EL (cell line): ENCODE results near the gene TSR3.

Experiments
- DNase-seq: peaks from one replicate; pipeline ENCODE4 v3.0.0-alpha.2; 2016

Gene TSR3

DNA sequence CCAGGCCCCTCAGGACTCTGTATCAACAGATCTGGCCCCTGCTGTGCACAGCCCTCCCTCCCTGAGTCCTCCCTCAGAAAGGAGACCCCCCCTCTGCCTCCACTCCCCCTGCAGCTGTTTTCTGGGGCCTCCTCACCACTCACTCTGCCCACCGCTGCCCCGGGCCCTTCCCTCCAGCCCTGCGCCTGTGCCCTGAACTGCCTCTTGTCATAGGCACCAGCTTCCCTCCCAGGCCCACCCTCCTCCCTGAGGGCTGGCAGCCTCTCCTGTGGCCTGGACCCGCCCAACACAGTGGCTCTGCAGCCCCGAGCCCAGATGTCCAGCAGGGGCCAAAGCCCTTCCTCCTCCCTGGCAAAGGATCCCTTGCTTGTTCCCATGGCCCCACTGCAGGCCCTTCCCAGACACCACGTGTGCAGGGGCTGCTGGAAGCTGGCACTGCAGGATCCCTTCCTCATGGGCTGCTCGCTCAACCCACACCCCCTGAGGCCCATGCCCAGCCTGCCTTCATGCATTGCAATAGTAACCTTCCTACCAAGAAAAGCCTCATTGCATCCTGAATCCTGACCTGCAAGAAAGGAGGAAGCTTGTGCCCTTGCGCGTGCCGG lies 25.8 kb upstream of the TSR3 start:
- no peak for DNase-seq

DNA sequence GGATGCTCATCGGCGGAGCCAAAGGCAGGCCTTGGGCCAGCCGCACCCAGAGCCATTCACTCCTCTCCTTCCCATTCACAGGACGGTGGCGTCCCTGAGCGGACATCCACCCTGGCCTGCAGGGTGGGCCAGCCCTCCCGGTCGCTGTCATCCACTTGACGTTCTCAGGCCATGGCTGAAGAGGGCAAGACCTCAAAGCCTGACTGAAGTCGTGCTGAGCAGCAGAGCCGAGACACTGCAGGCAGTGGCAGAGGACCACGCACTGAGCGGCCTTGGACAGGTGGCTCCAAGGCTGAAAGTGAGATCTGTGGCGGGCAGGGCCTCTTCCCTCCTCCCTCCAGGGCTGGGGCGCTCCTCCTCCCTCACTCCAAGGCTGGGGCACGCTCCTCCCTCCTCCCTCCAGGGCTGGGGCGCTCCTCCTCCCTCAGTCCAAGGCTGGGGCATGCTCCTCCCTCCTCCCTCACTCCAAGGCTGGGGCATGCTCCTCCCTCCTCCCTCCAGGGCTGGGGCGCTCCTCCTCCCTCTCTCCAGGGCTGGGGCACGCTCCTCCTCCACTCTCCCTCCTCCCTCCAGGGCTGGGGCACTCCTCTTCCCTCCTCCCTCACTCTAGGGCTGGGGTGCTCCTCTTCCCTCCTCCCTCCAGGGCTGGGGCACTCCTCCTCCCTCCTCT lies 24.2 kb upstream of the TSR3 start:
- no peak for DNase-seq

DNA sequence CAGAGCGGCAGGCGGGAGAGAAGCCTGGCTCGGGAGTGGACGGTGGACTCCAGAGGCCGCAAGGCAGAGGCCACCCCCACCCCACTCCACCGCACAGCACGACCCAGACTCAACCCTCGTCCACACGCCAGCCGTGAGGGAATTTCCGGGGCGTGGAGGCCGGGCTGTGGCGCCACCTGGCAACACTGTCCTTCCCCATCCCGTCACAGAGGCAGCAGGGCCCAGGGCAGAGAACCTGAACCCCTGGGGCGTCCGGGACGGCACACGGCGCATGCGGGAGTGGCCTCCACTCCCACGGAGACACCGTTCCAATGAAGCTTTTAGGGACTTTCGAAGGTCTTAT lies 23.6 kb upstream of the TSR3 start:
- DNase-seq: no peak

DNA sequence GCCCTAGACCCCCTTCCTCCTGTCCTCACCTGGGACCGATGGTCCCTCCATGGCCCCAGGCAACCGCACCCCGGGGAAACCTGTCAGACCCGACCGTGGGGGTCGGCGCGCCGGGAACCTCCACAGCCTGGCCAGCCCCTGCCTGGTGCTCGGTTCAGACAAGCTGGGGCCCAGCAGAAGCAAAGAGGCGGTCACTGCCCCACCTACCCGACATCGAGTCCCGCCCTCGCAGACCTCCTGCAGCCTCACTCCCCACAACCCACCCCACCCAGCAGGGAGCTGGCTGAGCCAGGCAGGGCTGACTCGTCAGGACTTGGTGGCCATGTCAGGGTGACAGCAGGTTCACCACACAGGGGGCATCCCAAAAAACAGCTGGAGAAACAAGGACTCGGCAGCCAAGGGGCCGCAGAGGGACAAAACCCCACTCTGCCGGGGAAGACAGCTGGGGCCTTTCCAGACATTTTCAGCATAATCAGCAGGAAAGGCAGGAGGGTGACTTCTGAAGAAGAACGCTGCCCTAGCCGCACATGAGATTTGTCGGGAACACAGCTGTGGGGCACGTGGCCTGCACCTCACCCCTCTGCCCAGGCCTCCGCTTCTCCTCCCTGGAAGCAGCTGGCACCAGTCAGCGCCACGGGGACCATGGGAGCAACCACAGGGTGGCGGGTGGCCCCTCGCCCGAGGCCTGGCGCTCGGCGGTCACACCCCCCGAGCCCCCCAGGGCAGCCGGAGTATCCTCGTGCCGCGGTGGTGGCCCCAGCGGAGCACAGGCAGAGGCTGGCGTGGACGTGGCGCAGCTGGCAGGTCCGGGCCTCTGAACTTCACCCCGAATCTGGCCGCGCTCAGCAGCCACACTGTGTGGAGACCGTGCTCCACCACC lies 23.0 kb upstream of the TSR3 start:
- no peak for DNase-seq

- no peak for DNase-seq
Measured at GRCh38 chr16:1372292-1372950, 20.7 kb upstream of the TSR3 start.

DNA sequence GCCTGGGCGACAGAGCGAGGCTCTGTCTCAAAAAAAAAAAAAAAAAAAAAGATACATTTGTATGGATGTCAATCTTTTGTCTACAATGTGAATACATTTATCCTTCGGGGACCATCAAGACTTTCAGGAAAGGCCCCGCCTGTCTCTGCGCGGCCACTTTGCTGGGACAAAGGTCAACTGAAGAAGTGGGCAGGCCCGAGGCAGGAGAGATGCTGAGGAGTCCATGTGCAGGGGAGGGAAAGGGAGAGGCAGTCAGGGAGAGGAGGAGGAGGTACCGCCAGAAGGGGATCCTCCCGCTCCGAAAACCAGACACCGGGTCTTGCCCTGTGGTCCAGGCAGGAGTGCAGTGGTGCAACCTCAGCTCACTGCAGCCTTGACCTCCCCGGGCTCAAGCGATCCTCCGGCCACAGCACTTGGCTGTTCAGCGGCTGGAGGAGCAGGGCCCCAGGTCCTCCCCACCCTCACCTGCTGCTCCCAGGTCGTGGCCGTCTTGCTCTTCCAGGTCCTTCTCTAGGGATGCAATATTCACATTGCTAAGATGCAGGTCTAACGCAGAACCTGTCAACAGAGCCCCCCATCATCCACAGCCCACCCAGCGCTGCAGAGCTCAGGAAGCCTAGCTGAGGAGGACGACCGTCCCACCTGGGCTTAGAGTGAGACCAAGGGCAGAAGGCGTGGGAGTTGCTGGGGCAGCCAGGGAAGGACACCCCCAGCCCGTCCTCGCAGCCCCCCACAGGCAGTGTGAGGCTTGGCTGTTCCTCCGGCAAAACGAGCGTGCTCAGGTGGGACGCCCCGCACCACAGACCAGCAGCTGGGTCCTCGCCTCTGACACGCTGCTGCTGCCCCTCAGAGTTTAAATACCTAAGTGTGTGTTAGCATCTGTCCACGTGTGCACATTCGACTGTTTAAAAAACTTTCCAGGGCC lies 19.6 kb upstream of the TSR3 start:
- no peak for DNase-seq

DNA sequence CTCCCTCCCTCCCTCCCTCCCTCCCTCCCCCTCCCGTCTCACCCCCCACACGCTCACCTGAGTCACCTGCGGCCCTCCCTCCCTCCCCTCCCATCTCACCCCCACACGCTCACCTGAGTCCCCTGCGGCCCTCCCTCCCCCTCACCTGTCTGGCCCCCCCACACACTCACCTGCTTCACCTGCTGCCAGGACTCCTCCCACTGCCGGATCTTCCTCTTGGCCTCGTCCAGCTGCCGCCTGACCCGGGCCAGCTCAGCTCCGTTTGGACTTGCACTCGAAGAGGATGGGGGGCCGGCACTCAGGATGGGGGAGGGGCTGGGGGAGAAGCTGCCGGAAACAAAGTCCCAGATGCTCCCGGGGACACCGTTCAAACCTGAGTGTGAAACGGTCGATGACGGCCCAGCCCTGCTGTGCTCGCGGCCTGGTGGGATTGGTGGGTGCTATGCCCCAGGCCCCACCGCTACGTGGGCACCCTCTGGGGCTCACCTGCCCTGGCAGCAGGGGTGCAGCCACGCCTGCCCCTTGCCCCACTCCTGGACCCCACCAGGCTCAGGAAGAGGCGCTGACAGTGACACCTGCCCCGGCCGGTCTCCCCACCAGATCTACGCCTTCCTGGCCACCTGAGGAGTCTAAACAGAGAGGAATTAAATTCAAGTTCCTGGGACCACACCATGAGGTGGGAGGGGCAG lies 16.0 kb upstream of the TSR3 start:
- DNase-seq: no peak

- no peak for DNase-seq
Measured at GRCh38 chr16:1366712-1367299, 15.1 kb upstream of the TSR3 start.

GRCh38 chr16:1366060-1366711 lies 14.5 kb upstream of the TSR3 start:
- DNase-seq: no peak

DNA sequence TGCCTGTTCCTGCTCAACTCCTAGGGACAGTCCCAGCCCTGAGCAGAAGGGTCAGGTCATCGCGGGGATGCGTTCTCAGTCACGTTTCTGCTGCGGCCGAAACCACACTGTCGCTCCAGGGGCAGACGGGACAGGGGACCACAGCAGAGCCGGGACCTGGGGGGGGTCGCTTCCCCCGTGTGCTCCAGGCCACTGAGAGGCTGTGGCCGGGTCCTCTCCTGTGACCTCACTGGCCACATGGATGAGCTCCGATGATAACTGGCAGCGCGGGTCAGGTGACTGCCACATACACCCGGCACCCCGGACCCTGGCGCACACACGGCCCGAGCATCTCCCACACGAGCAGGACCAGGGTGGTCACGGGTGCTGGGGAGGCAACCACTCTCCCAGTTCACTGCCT lies 12.8 kb upstream of the TSR3 start:
- no peak for DNase-seq

GRCh38 chr16:1363501-1364041 lies 11.9 kb upstream of the TSR3 start:
- no peak for DNase-seq

DNA sequence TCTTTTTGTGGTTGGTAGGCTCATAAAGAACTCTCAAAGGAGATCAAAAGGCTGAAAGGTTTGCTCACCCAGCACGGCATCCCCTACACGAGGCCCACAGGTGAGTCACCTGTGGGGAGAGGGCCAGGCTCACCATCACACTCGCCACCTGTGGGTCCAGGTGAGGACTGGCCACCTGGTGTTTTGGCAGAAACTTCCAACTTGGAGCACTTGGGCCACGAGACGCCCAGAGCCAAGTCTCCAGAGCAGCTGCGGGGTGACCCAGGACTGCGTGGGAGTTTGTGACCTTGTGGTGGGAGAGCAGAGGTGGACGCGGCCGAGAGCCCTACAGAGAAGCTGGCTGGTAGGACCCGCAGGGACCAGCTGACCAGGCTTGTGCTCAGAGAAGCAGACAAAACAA lies 11.1 kb upstream of the TSR3 start:
- no peak for DNase-seq

DNA sequence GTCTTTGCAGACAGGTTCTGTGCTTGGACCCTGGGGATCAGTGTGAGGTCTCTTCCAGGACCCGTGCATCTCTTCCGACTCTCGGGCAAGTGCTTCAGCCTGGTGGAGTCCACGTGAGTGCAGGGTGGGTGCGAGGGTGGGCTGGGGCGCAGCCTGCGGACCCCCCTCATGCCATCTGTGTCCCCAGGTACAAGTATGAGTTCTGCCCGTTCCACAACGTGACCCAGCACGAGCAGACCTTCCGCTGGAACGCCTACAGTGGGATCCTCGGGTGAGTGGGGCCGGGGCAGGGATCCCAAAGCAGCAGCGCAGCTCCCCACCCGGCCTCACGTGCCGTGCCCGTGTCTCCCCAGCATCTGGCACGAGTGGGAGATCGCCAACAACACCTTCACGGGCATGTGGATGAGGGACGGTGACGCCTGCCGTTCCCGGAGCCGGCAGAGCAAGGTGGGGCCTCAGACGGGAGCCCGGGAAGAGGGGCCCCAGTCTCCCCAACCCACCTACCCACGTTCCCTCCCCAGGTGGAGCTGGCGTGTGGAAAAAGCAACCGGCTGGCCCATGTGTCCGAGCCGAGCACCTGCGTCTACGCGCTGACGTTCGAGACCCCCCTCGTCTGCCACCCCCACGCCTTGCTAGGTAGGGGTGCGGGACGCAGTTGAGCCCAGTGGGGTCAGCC lies 10.1 kb upstream of the TSR3 start:
- DNase-seq: no peak

GRCh38 chr16:1357906-1358566 lies 6.4 kb upstream of the TSR3 start:
- no peak for DNase-seq

GRCh38 chr16:1356061-1356900 lies 4.6 kb upstream of the TSR3 start:
- DNase-seq: no peak

GRCh38 chr16:1355591-1355990 lies 3.9 kb upstream of the TSR3 start:
- no peak for DNase-seq

- DNase-seq: no peak
Measured at GRCh38 chr16:1354815-1355540, 3.3 kb upstream of the TSR3 start.

GRCh38 chr16:1351215-1351581 lies 480 bp downstream of the TSR3 start:
- no peak for DNase-seq
